ENCODE measurements around the gene ENDOU.
A peak's percentile ranks its signal among the peaks of the same experiment; 100 is the strongest.

Gene ENDOU

GRCh38 chr12:47717443-47718193 is 7.7 kb downstream of the ENDOU start:
- no peak for DNase-seq

GRCh38 chr12:47717046-47717442 is 8.2 kb downstream of the ENDOU start:
- no peak for DNase-seq

- DNase-seq, result no peak
Measured at GRCh38 chr12:47715877-47716548, 9.3 kb downstream of the ENDOU start.

GRCh38 chr12:47715393-47715876 is 9.9 kb downstream of the ENDOU start:
- DNase-seq, result peak; percentile 46

GRCh38 chr12:47714826-47715386 is 10.4 kb downstream of the ENDOU start:
- no peak for DNase-seq

GRCh38 chr12:47712171-47712570 is 13.1 kb downstream of the ENDOU start:
- no peak for DNase-seq

GRCh38 chr12:47711448-47711847 is 13.8 kb downstream of the ENDOU start:
- no peak for DNase-seq

DNA sequence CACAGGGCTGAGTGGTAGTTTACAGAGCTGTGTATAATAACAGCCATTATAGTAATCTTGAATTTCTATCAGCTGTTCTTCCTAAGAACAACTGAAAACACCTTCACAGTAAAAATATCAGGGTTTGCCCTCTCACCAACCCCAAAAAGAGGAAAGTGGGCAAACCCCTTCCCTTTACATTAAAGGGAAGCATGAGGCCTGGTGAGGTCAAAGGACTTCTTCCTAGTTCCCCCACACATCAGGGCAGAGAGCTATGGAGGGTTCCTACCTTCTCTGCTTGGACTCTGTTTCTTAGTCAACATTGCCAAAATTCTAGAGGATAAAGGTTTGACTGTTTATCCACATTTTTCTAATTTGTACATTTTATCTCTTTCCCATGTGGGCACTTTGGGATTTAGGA is 15.0 kb downstream of the ENDOU start:
- DNase-seq, result no peak

GRCh38 chr12:47709671-47710070 is 15.6 kb downstream of the ENDOU start:
- DNase-seq, result no peak

GRCh38 chr12:47709237-47709636 is 16.1 kb downstream of the ENDOU start:
- no peak for DNase-seq

DNA sequence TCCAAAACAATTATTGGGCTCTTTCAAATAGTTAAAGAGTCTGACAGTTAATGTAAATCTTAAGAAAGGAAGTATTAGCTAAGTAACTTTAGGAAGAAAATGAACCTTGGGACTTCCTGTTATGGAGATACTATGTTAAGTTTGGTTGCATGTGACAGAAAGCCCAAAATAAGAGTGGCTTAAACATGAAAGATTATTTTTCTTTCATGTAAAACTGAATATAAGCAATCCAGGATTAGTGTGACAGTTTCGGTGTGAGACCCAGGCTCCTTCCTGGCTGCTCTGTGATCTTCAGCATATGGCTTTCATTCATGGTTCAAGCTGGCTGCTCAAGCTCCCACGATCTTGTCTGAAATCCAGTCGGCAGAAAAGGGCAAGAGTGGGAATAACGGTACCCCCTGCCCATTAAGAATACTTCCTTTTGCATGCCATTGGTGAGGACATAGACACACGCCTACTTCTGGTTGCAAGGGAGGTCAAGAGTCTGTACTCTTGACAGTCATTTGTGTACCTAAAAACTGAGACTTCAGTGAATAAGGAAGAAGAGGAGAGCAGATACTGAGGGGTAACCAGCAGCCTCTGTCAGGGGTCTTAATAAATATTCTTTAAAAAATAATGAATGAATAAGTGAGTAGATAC is 17.3 kb downstream of the ENDOU start:
- DNase-seq, result no peak

DNA sequence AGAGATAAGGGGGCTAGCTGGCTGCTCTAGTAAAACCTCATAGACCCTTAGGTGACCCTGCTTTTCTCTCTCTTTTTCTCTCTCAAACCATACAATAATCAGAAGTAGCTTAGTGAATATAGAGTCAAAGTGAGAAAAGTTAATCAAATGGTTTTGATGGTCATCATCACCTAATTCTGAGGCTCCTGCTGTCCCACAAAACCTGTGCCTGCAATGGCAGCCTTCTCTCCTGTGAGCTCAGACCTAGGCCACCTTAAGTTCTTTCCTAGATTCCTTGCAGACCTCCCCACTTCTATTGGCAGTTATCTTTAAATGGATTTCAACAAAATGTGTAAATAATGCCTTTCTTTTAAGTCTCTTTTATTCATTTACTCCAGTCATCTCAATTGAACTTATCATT is 17.9 kb downstream of the ENDOU start:
- DNase-seq, result no peak

GRCh38 chr12:47705566-47706425 is 19.5 kb downstream of the ENDOU start, which contains the start of gene RPAP3:
TSS of gene RPAP3 (minus strand) at chr12:47706030. CDS start at chr12:47702840, 3,190 bp downstream.
- peak; percentile 95 for DNase-seq

- DNase-seq, result no peak
Measured at GRCh38 chr12:47705229-47705565, 20.1 kb downstream of the ENDOU start.

- no peak for DNase-seq
Measured at GRCh38 chr12:47704719-47705118, 20.6 kb downstream of the ENDOU start.

GRCh38 chr12:47700263-47700662 is 25.0 kb downstream of the ENDOU start:
- no peak for DNase-seq

DNA sequence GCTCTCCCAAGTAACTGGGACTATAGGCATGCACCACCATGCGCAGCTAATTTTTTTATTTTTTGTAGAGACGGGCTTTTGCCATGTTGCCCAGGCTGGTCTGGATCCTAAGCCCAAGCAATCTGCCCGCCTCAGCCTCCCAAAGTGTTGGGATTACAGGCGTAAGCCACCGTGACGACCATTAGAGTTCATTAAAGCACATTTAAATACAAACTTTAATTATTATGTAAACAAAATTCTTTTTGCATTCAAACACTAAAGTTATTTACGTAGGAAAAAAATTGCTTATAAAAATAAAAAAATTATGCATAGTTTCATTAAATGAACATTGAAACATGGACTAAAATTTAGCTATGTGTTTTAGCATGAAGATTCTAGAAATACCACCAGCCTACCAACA is 26.7 kb downstream of the ENDOU start:
- DNase-seq, result no peak

DNA sequence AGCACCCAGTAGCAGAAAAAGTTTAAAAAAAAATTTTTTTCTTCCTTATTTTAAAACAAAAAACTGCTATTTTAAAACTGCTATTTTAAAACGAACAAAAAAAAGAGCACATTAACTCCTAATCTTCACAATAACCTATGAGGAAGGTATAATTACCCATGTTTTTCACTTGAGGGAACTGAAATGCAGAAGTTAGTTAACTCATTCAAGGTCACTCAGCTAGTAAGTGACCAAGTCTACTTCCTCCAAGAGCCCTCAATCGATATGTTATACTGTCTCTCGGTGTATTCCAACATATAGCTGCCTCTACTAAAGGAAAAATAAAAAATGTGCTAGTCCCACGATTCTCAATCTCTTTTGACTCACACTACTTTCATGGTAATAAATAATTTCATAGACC is 27.2 kb downstream of the ENDOU start:
- DNase-seq, result no peak

GRCh38 chr12:47689215-47689614 is 36.1 kb downstream of the ENDOU start:
- DNase-seq, result no peak

DNA sequence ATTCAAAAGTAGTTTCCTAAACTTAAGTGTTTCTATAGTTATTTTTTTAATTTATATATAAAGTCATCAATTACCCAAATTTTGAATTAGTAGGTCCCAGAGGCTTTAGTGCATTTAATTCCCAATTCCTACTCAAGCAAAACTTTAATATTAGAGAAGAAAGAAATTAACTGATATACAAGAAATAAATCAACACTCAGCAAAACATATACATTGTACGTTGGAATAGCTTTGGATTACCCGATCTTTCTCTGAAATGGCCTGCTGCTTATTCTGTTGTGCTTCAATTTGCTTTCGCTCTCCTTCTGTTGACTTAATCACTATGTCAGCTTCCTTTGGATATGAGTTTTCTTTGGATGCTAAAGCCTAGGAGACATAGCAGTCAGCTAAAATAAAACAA is 37.7 kb downstream of the ENDOU start:
- DNase-seq, result no peak

GRCh38 chr12:47686645-47687240 is 38.5 kb downstream of the ENDOU start:
- peak; percentile 27 for DNase-seq

GRCh38 chr12:47679785-47680184 is 45.5 kb downstream of the ENDOU start:
- no peak for DNase-seq
